HCT116 (cell line): ENCODE measurements around the gene CD63. TPM values are rescaled to one million over a fixed set of nuclear protein-coding genes. Genes with fewer than 3 reads are reported as not detected.
A peak's percentile ranks its signal among the peaks of the same experiment; 100 is the strongest.

Experiments used
- ATAC-seq: fragments of 200-7000 bp; cut with Tn5 transposase; 2 replicates; pipeline ENCODE4 v1.9.1; 2020; ENCODE audit warnings: mild to moderate bottlenecking, moderate library complexity
- BruUV-seq: library from RNA; stranded (reverse); fragments of 400-500 nt; replicated peaks from 2 replicates; lab custom pipeline; 2021; lab: Mats Ljungman, UMichigan
- CTCF ChIA-PET: fragments of 300-600 bp; sonication (Branson Sonifier 250); formaldehyde crosslinking; loops from one replicate; lab custom pipeline; 2021; ENCODE audit warnings: antibody characterized with exemption; lab: Charles Lee
- POLR2A ChIA-PET: fragments of 300-600, 350-600 bp; sonication (Branson Sonifier 250); formaldehyde crosslinking; loops from one replicate; lab custom pipeline; 2021; ENCODE audit warnings: antibody characterized with exemption; lab: Charles Lee
- RAD21 ChIA-PET, 2 experiments: fragments of 300-600 bp; sonication (Branson Sonifier 250); formaldehyde crosslinking; loops; one replicate each; lab custom pipeline; 2023; ENCODE audit warnings: low total read pairs in 2 of 2; ENCODE audit not compliant: uncharacterized antibody in 2 of 2, unreplicated experiment in 2 of 2, low non-redundant PET in 1 of 2; lab: Charles Lee
- DNase-seq: peaks from one replicate; pipeline ENCODE4 v3.0.0-alpha.2; 2010; ENCODE audit warnings: low read depth, low spot score
- H2AFZ ChIP-seq: fragments of 200-600 bp; shearing (Covaris generic), sonication (generic); 2 replicates; pipeline ENCODE4 v1.6.1; 2017; ENCODE audit warnings: low read depth, mixed run types, mixed read lengths, antibody characterized with exemption, low read length; ENCODE audit not compliant: poor library complexity, severe bottlenecking
- H3K27ac ChIP-seq: 2 replicates; pipeline ENCODE4 v1.5.1; 2012; ENCODE audit warnings: low read depth, low read length
- H3K27me3 ChIP-seq: fragments of 200-600 bp; sonication (generic); 2 replicates; pipeline ENCODE4 v1.6.1; 2016; ENCODE audit warnings: mixed run types, low read length, mixed read lengths; ENCODE audit not compliant: insufficient read depth
- H3K36me3 ChIP-seq, 2 experiments: fragments of 200-500 bp in 1 of 2; fragments of 200-600 bp in 1 of 2; sonication (Bioruptor generic) in 1 of 2; sonication (generic) in 1 of 2; 2 replicates each; pipeline versions ENCODE4 v1.5.1 to v1.6.1; 2014 to 2016; ENCODE audit warnings: low read length in 2 of 2, inconsistent platforms in 1 of 2, mixed read lengths in 1 of 2, mixed run types in 1 of 2; ENCODE audit not compliant: insufficient read depth in 2 of 2, control insufficient read depth in 1 of 2
- H3K4me1 ChIP-seq, 2 experiments: fragments of 200-600 bp in 1 of 2; sonication (generic) in 1 of 2; 2 replicates each; pipeline versions ENCODE4 v1.5.1 to v1.6.1; 2012 to 2017; ENCODE audit warnings: low read length in 2 of 2, inconsistent platforms in 1 of 2, mild to moderate bottlenecking in 1 of 2, mixed read lengths in 1 of 2, mixed run types in 1 of 2, moderate library complexity in 1 of 2; ENCODE audit not compliant: insufficient read depth in 2 of 2, control insufficient read depth in 1 of 2
- H3K4me2 ChIP-seq: fragments of 200-600 bp; sonication (generic); 2 replicates; pipeline ENCODE4 v1.6.1; 2017; ENCODE audit warnings: mixed run types, low read length, mixed read lengths
- H3K4me3 ChIP-seq, 2 experiments: fragments of 200-600 bp in 1 of 2; sonication (generic) in 1 of 2; replicated peaks in 1 of 2; 2 replicates each; pipeline ENCODE4 v1.5.1; 2011 to 2016; ENCODE audit warnings: low read length in 2 of 2, control low read depth in 1 of 2, low read depth in 1 of 2, mild to moderate bottlenecking in 1 of 2, mixed read lengths in 1 of 2, mixed run types in 1 of 2
- H3K79me2 ChIP-seq: fragments of 200-600 bp; sonication (generic); 2 replicates; pipeline ENCODE4 v1.6.1; 2017; ENCODE audit warnings: mild to moderate bottlenecking, mixed run types, low read length, moderate library complexity, mixed read lengths; ENCODE audit not compliant: insufficient read depth
- H3K9ac ChIP-seq: fragments of 200-600 bp; sonication (generic); 2 replicates; pipeline ENCODE4 v1.6.1; 2016; ENCODE audit warnings: low read length, mixed read lengths
- H3K9me2 ChIP-seq: fragments of 200-600 bp; sonication (generic), shearing (Covaris generic); 2 replicates; pipeline ENCODE4 v1.6.1; 2017; ENCODE audit warnings: mixed run types, mild to moderate bottlenecking, moderate library complexity; ENCODE audit not compliant: insufficient read depth
- H3K9me3 ChIP-seq, 2 experiments: fragments of 200-500 bp in 1 of 2; fragments of 200-600 bp in 1 of 2; sonication (Bioruptor generic) in 1 of 2; sonication (generic) in 1 of 2; 2 replicates each; pipeline ENCODE4 v1.6.1; 2014 to 2017; ENCODE audit warnings: low read length in 2 of 2, mixed read lengths in 2 of 2, inconsistent platforms in 1 of 2, low read depth in 1 of 2, mild to moderate bottlenecking in 1 of 2, mixed run types in 1 of 2, moderate library complexity in 1 of 2; ENCODE audit not compliant: control insufficient read depth in 1 of 2, insufficient read depth in 1 of 2
- H4K20me1 ChIP-seq: fragments of 200-600 bp; sonication (generic), shearing (Covaris generic); 2 replicates; pipeline ENCODE4 v1.6.1; 2017; ENCODE audit warnings: mixed run types, mild to moderate bottlenecking, moderate library complexity; ENCODE audit not compliant: insufficient read depth
- CEBPB ChIP-seq: IDR thresholded peaks from 2 replicates; pipeline ENCODE4 v1.6.1; 2012; ENCODE audit warnings: low read depth
- SIN3A ChIP-seq: IDR thresholded peaks from 2 replicates; pipeline ENCODE4 v1.6.1; 2012; ENCODE audit warnings: low read depth
- SP1 ChIP-seq: IDR thresholded peaks from 2 replicates; pipeline ENCODE4 v1.6.1; 2012; ENCODE audit warnings: low read depth
- intact Hi-C: fragments of 100-400 bp; cut with micrococcal nuclease; formaldehyde crosslinking; loops from 2 replicates; pipeline ENCODE4 v1.10.0; 2022
- total RNA-seq: library from RNA; stranded (reverse); gene quantifications from one replicate; pipeline ENCODE4 v1.2.1, GENCODE V29; 2021; ENCODE audit not compliant: unreplicated experiment
- TF ChIP-seq, protein P1 (sequence below): IDR thresholded peaks from 2 replicates; pipeline ENCODE4 v1.6.1; 2012
- TF ChIP-seq, protein P2 (sequence below): IDR thresholded peaks from 2 replicates; pipeline ENCODE4 v1.6.1; 2012; ENCODE audit warnings: low read depth
- TF ChIP-seq, protein P3 (sequence below): IDR thresholded peaks from 2 replicates; pipeline ENCODE4 v1.6.1; 2012

CD63 gene
- total RNA-seq, 1 experiment from 2014 or later, result 355 TPM

DNA sequence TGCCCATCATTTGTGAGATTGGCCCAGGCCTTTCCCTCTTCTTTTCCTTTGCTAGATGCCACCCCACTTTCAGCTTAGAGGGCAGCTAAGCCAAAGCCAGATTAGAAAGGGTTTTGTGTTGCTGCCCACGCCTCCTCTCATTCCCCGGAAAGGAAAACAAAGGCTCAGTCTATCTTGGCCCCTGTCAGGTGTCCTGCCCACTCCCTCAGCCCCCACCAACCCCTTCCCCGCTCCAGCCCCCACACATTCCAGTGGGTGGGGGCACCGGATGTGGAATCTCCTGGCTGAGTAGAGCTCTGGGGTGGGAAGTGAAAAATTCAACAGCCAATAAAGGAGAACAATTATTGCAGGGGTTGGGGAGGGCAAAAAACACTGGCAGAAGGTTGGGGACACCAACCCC lies 10.8 kb downstream of the CD63 start:
- Histone ChIP-seq H3K4me2 (peak overlapping the region; percentile 93), H3K9ac (no peak overlapping the region), H3K4me1 (peaks cover 33 to 58% of the 10 kb centered on the region in 2 experiments), H3K27me3 (no peaks in the 10 kb centered on the region), H3K4me3 (no peak overlapping the region), H3K27ac (no peak overlapping the region), H3K36me3 (0 out of 4 replicates have a peak, but pooled peaks cover 0 to 2% of the 10 kb centered on the region in 2 experiments), H2AFZ (no peak overlapping the region), H3K9me3 (no peaks in the 10 kb centered on the region), H3K9me2 (no peaks in the 10 kb centered on the region), H3K79me2 (peaks cover 14% of the 10 kb centered on the region), H4K20me1 (no peaks in the 10 kb centered on the region)
- ATAC-seq, result no peak
- TF ChIP-seq CEBPB (no peak), SP1 (no peak), SIN3A (no peak)
- TF ChIP-seq, protein P1, sequence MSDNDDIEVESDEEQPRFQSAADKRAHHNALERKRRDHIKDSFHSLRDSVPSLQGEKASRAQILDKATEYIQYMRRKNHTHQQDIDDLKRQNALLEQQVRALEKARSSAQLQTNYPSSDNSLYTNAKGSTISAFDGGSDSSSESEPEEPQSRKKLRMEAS, result no peak
- TF ChIP-seq, protein P2, sequence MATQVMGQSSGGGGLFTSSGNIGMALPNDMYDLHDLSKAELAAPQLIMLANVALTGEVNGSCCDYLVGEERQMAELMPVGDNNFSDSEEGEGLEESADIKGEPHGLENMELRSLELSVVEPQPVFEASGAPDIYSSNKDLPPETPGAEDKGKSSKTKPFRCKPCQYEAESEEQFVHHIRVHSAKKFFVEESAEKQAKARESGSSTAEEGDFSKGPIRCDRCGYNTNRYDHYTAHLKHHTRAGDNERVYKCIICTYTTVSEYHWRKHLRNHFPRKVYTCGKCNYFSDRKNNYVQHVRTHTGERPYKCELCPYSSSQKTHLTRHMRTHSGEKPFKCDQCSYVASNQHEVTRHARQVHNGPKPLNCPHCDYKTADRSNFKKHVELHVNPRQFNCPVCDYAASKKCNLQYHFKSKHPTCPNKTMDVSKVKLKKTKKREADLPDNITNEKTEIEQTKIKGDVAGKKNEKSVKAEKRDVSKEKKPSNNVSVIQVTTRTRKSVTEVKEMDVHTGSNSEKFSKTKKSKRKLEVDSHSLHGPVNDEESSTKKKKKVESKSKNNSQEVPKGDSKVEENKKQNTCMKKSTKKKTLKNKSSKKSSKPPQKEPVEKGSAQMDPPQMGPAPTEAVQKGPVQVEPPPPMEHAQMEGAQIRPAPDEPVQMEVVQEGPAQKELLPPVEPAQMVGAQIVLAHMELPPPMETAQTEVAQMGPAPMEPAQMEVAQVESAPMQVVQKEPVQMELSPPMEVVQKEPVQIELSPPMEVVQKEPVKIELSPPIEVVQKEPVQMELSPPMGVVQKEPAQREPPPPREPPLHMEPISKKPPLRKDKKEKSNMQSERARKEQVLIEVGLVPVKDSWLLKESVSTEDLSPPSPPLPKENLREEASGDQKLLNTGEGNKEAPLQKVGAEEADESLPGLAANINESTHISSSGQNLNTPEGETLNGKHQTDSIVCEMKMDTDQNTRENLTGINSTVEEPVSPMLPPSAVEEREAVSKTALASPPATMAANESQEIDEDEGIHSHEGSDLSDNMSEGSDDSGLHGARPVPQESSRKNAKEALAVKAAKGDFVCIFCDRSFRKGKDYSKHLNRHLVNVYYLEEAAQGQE, result no peak
- TF ChIP-seq, protein P3, sequence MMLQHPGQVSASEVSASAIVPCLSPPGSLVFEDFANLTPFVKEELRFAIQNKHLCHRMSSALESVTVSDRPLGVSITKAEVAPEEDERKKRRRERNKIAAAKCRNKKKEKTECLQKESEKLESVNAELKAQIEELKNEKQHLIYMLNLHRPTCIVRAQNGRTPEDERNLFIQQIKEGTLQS, result no peak
- no TSS peak for BruUV-seq
- intact Hi-C loops, result no loop called here
- POLR2A ChIA-PET, result no interaction called here
- RAD21 ChIA-PET, result no interaction called here
- DNase-seq, result no peak
- CTCF ChIA-PET, result interaction anchor here (0.9 to 3.4 kb wide), 2 partner anchors 20 to 334 kb away, joined by 3 to 35 read pairs; no protein-coding TSS in a partner anchor
